ENCODE results near the gene HNRNPDL.

- TF ChIP-seq REST (IDR thresholded peaks at IDR 0.05; ENCODE audit: insufficient replicate concordance, low read depth) (no peak), CTCF (IDR thresholded peaks at IDR 0.05; ENCODE audit: insufficient read depth, low read length) (no peak), GABPA (IDR thresholded peaks at IDR 0.05; ENCODE audit: low read depth) (no peak), POLR2AphosphoS5 (IDR thresholded peaks at IDR 0.05; ENCODE audit: low read depth) (no peak), SPI1 (IDR thresholded peaks at IDR 0.05; ENCODE audit: borderline replicate concordance, low read depth) (no peak)
Measured at GRCh38 chr4:82469791-82470345, 39.6 kb upstream of the HNRNPDL start.

Data from HL-60 (cell line).